ENCODE results near the gene CFDP1. TPM values are rescaled to one million over a fixed set of nuclear protein-coding genes. Genes with fewer than 3 reads are reported as not detected.

CFDP1 gene
- total and polyA plus RNA-seq, 2 of the 13 experiments (the other 11 are each of a cell fraction or from before 2014, with no cell fraction given), result 78.6 to 153 TPM

DNA sequence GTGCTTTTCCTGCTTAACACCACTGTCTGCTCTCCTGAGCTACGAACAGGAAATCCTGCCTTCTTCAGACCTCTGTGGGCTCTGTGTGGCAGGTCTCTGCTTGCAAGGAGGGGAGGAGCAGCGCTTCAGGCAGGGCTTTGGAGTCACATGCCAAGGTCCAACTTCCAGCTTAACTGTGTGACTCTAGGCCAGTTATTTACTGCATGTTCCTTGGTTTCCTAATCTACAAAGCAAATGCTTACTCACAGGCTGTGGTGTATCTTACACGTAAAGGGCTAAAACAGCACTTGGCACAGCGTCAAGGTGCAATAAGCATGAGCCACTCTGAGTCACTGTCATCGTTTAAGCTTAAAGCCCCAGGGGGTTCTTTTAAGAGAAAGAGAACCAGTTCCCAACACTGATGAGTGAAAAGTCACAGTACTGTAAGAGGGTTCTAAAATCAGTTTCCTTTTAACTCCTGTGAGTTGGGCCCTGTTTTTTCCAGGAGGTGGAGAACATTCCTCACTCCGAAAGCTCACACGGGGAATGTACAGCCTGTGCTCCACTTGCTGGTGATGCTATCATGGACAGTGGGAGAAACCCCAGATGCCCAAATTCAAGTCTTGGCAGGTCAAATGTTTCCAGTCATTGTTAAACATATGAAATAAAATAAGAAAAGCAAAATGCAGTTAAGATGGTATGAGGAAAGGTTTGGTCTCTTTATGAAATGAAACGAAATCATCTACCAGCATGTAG is 127.8 kb downstream of the CFDP1 start (continued):
- TF ChIP-seq ZBED4 (CRISPR knock-in tag; IDR thresholded peaks at IDR 0.05; ENCODE audit: borderline replicate concordance), result no peak
- peak in 1 of 2 experiments; percentile 72; a peak in 2 of 4 replicates for TF ChIP-seq NR2F1 (CRISPR knock-in tag; IDR thresholded peaks at IDR 0.05)
- TF ChIP-seq ZNF414 (CRISPR knock-in tag; IDR thresholded peaks at IDR 0.05), result peak; percentile 30; the same call in 1 of the 2 replicates
- TF ChIP-seq, protein P1, sequence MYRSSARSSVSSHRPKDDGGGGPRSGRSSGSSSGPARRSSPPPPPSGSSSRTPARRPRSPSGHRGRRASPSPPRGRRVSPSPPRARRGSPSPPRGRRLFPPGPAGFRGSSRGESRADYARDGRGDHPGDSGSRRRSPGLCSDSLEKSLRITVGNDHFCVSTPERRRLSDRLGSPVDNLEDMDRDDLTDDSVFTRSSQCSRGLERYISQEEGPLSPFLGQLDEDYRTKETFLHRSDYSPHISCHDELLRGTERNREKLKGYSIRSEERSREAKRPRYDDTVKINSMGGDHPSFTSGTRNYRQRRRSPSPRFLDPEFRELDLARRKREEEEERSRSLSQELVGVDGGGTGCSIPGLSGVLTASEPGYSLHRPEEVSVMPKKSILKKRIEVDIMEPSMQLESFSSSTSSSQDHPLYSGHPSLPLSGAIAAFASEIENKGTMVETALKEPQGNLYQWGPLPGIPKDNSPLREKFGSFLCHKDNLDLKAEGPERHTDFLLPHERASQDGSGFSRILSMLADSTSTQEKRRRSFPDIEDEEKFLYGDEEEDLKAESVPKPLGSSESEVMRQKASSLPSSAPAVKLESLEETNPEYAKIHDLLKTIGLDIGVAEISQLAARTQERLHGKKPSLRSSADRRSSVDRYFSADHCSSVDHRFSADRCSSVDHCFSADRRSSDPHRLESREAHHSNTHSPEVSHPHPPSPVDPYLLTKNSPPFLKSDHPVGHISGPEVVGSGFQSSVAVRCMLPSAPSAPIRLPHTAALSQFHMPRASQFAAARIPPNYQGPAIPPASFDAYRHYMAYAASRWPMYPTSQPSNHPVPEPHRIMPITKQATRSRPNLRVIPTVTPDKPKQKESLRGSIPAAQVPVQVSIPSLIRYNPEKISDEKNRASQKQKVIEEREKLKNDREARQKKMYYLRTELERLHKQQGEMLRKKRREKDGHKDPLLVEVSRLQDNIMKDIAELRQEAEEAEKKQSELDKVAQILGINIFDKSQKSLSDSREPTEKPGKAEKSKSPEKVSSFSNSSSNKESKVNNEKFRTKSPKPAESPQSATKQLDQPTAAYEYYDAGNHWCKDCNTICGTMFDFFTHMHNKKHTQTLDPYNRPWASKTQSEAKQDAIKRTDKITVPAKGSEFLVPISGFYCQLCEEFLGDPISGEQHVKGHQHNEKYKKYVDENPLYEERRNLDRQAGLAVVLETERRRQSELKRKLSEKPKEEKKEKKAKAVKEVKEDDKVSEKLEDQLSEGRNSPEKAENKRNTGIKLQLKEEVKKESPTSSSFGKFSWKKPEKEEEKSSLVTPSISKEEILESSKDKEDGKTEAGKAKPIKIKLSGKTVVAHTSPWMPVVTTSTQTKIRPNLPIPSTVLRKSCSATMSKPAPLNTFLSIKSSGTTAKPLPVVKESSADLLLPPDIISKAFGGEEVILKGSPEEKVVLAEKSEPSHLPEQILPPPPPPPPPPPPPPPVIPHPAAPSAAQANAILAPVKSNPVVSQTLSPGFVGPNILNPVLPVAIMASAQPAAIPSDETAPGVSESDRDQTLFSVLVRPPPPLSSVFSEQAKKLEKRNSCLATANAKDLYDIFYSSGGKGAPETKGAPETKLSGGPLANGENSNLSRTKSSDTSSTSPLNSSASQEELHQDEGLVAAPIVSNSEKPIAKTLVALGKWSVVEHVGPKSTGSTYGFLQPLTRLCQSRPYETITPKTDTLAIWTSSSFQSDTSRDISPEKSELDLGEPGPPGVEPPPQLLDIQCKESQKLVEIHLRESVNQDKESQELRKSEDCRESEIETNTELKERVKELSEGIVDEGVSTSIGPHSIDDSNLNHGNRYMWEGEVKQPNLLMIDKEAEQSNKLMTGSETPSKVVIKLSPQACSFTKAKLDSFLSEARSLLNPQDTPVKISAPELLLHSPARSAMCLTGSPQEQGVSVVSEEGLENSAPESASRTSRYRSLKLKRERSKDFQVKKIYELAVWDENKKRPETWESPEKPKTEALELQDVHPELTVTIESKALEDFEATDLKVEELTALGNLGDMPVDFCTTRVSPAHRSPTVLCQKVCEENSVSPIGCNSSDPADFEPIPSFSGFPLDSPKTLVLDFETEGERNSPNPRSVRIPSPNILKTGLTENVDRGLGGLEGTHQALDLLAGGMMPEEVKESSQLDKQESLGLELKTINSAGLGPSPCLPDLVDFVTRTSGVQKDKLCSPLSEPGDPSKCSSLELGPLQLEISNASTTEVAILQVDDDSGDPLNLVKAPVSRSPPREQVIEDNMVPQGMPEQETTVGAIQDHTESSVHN (CRISPR knock-in tag; IDR thresholded peaks at IDR 0.05), result peak; percentile 95
- TF ChIP-seq ZNF234 (CRISPR knock-in tag; conservative IDR thresholded peaks at IDR 0.05), result no peak
- TF ChIP-seq, protein P2, sequence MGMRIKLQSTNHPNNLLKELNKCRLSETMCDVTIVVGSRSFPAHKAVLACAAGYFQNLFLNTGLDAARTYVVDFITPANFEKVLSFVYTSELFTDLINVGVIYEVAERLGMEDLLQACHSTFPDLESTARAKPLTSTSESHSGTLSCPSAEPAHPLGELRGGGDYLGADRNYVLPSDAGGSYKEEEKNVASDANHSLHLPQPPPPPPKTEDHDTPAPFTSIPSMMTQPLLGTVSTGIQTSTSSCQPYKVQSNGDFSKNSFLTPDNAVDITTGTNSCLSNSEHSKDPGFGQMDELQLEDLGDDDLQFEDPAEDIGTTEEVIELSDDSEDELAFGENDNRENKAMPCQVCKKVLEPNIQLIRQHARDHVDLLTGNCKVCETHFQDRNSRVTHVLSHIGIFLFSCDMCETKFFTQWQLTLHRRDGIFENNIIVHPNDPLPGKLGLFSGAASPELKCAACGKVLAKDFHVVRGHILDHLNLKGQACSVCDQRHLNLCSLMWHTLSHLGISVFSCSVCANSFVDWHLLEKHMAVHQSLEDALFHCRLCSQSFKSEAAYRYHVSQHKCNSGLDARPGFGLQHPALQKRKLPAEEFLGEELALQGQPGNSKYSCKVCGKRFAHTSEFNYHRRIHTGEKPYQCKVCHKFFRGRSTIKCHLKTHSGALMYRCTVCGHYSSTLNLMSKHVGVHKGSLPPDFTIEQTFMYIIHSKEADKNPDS (CRISPR knock-in tag; IDR thresholded peaks at IDR 0.05), result peak; percentile 80; the same call in 1 of the 2 replicates
- TF ChIP-seq GPBP1L1 (CRISPR knock-in tag; IDR thresholded peaks at IDR 0.05), result no peak
- no peak for TF ChIP-seq FIP1L1 (IDR thresholded peaks at IDR 0.05; ENCODE audit: borderline replicate concordance, insufficient read depth, low read depth, low read length)
- peak; percentile 63; the same call in 1 of the 2 replicates for TF ChIP-seq ZNF790 (CRISPR knock-in tag; IDR thresholded peaks at IDR 0.05; ENCODE audit: borderline replicate concordance)
- no peak for TF ChIP-seq SRSF1 (optimal IDR thresholded peaks at IDR 0.05; ENCODE audit: low read depth, low read length)

Measured in HepG2 (cell line).